SK-N-SH (cell line): ENCODE data around the gene HECTD4.

ENCODE experiments used
- CHD2 ChIP-seq: fragments of 150-350 bp; IDR thresholded peaks from 2 replicates; pipeline ENCODE4 v1.6.1; 2018; ENCODE audit warnings: low read length; ENCODE audit not compliant: partially characterized antibody
- CTCF ChIP-seq: fragments of 200-600 bp; sonication (generic); IDR thresholded peaks from 2 replicates; pipeline ENCODE4 v1.6.1; 2017; ENCODE audit warnings: antibody characterized with exemption, mild to moderate bottlenecking, moderate library complexity
- EZH2phosphoT487 ChIP-seq: fragments of 200-600 bp; sonication (generic); IDR thresholded peaks from 2 replicates; pipeline ENCODE4 v1.6.1; 2017; ENCODE audit warnings: low read depth, mixed run types, mild to moderate bottlenecking, antibody characterized with exemption, moderate library complexity, borderline replicate concordance
- FOXM1 ChIP-seq: IDR thresholded peaks from 2 replicates; pipeline ENCODE4 v1.4.0; 2012; ENCODE audit warnings: low read depth, mild to moderate bottlenecking
- JUND ChIP-seq: IDR thresholded peaks from 2 replicates; pipeline ENCODE4 v1.4.0; 2012
- RAD21 ChIP-seq: IDR thresholded peaks from 2 replicates; pipeline ENCODE4 v1.6.1; 2012; ENCODE audit warnings: mild to moderate bottlenecking, low read length
- RCOR1 ChIP-seq: fragments of 150-350 bp; IDR thresholded peaks from 2 replicates; pipeline ENCODE4 v1.6.1; 2017; ENCODE audit warnings: antibody characterized with exemption, low read length
- REST ChIP-seq: IDR thresholded peaks from 2 replicates; pipeline ENCODE4 v1.6.1; 2012; ENCODE audit warnings: mild to moderate bottlenecking, low read depth, low read length, moderate library complexity
- RFX5 ChIP-seq: IDR thresholded peaks from 2 replicates; pipeline ENCODE4 v1.6.1; 2012; ENCODE audit warnings: mild to moderate bottlenecking, improper control_type of control experiment, low read length
- RXRA ChIP-seq: IDR thresholded peaks from 2 replicates; pipeline ENCODE4 v1.4.0; 2012; ENCODE audit warnings: low read depth, mild to moderate bottlenecking, borderline replicate concordance
- SIN3A ChIP-seq: IDR thresholded peaks from 2 replicates; pipeline ENCODE4 v1.6.1; 2012; ENCODE audit warnings: low read depth, mild to moderate bottlenecking, low read length, moderate library complexity, borderline replicate concordance
- TAF1 ChIP-seq: IDR thresholded peaks from 2 replicates; pipeline ENCODE4 v1.6.1; 2012; ENCODE audit warnings: low read depth, mild to moderate bottlenecking, low read length, moderate library complexity, borderline replicate concordance
- TCF12 ChIP-seq: IDR thresholded peaks from 2 replicates; pipeline ENCODE4 v1.4.0; 2012
- YY1 ChIP-seq: IDR thresholded peaks from 2 replicates; pipeline ENCODE4 v1.4.0; 2012; ENCODE audit warnings: low read depth, mild to moderate bottlenecking

- TF ChIP-seq CTCF (no peak), SIN3A (no peak), TCF12 (no peak), TAF1 (no peak), REST (no peak), RXRA (no peak), YY1 (no peak), RFX5 (no peak), EZH2phosphoT487 (no peak), FOXM1 (no peak), RCOR1 (no peak), RAD21 (no peak), JUND (no peak), CHD2 (no peak)
Observed at GRCh38 chr12:112370868-112371510, 11.2 kb downstream of the HECTD4 start.
